Medulla oblongata (tissue), 1 donor: ENCODE measurements around the gene MYOCD.

Experiments
- DNase-seq: peaks from one replicate; pipeline ENCODE4 v3.0.0-alpha.2; 2015; ENCODE audit errors: extremely low spot score

Gene MYOCD

GRCh38 chr17:12745486-12745885 lies 79.8 kb downstream of the MYOCD start:
- DNase-seq = no peak

- no peak for DNase-seq
These were observed 91.1 kb downstream of the MYOCD start for GRCh38 chr17:12756786-12757185.

GRCh38 chr17:12759090-12759489 lies 93.4 kb downstream of the MYOCD start:
- no peak for DNase-seq

- no peak for DNase-seq
These were observed 99.9 kb downstream of the MYOCD start for GRCh38 chr17:12765548-12765947.

- DNase-seq = no peak
These were observed 102.6 kb downstream of the MYOCD start for GRCh38 chr17:12768255-12768654.

GRCh38 chr17:12769981-12770380 lies 104.3 kb downstream of the MYOCD start:
- no peak for DNase-seq

GRCh38 chr17:12773153-12773552 lies 107.5 kb downstream of the MYOCD start:
- DNase-seq = no peak

GRCh38 chr17:12789075-12789480 lies 123.4 kb downstream of the MYOCD start:
- DNase-seq = peak; percentile 37

GRCh38 chr17:12789481-12790248 lies 124.0 kb downstream of the MYOCD start, which contains the start of gene ARHGAP44:
Gene ARHGAP44 (plus strand): TSS chr17:12789498. CDS start chr17:12789839, 341 bp downstream.
- DNase-seq = no peak

- no peak for DNase-seq
These were observed 124.8 kb downstream of the MYOCD start for GRCh38 chr17:12790249-12791106.

GRCh38 chr17:12794919-12795532 lies 129.3 kb downstream of the MYOCD start:
- no peak for DNase-seq

GRCh38 chr17:12800855-12801365 lies 135.2 kb downstream of the MYOCD start:
- DNase-seq = no peak

GRCh38 chr17:12806630-12807029 lies 140.9 kb downstream of the MYOCD start:
- no peak for DNase-seq

- DNase-seq = no peak
These were observed 143.0 kb downstream of the MYOCD start for GRCh38 chr17:12808723-12809122.

GRCh38 chr17:12812877-12813276 lies 147.2 kb downstream of the MYOCD start:
- DNase-seq = no peak

GRCh38 chr17:12813664-12814063 lies 148.0 kb downstream of the MYOCD start:
- no peak for DNase-seq

- DNase-seq = no peak
These were observed 149.0 kb downstream of the MYOCD start for GRCh38 chr17:12814718-12815117.

GRCh38 chr17:12815642-12816141 lies 150.0 kb downstream of the MYOCD start:
- DNase-seq = no peak
